SU-DHL-6 (cell line): ENCODE results near the gene DHPS.

Experiments used
- H2AFZ ChIP-seq: fragments of 200-600 bp; sonication (generic); 2 replicates; pipeline ENCODE4 v1.6.1; 2014; ENCODE audit warnings: low read depth, mild to moderate bottlenecking, moderate library complexity, mixed read lengths, antibody characterized with exemption, low read length; ENCODE audit not compliant: severe bottlenecking
- H3F3A ChIP-seq: fragments of 200-600 bp; shearing (Covaris generic); 2 replicates; pipeline ENCODE4 v1.6.0; 2016; ENCODE audit warnings: antibody characterized with exemption, mild to moderate bottlenecking; ENCODE audit not compliant: insufficient read depth
- H3K27ac ChIP-seq: fragments of 200-600 bp; sonication (generic); 2 replicates; pipeline ENCODE4 v1.5.1; 2016; ENCODE audit warnings: low read depth, mild to moderate bottlenecking, low read length, moderate library complexity, mixed read lengths
- H3K27me3 ChIP-seq: fragments of 200-600 bp; sonication (generic), shearing (Covaris generic); 2 replicates; pipeline ENCODE4 v1.6.0; 2014; ENCODE audit warnings: mild to moderate bottlenecking, low read length
- H3K36me3 ChIP-seq: fragments of 200-600 bp; sonication (generic); 2 replicates; pipeline ENCODE4 v1.6.1; 2014; ENCODE audit warnings: mild to moderate bottlenecking, low read length, mixed read lengths
- H3K4me2 ChIP-seq: fragments of 300-600, 200-600 bp; shearing (Covaris generic), sonication (generic); 2 replicates; pipeline ENCODE4 v1.6.0; 2014; ENCODE audit warnings: low read length, low read depth, mild to moderate bottlenecking; ENCODE audit not compliant: poor library complexity, severe bottlenecking
- H3K4me3 ChIP-seq: fragments of 200-600 bp; sonication (generic); 2 replicates; pipeline ENCODE4 v1.5.1; 2014; ENCODE audit warnings: antibody characterized with exemption, low read length, mild to moderate bottlenecking, mixed read lengths; ENCODE audit not compliant: insufficient read depth, poor library complexity, severe bottlenecking
- H3K79me2 ChIP-seq: fragments of 200-600 bp; sonication (generic); 2 replicates; pipeline ENCODE4 v1.6.1; 2014; ENCODE audit warnings: mild to moderate bottlenecking, low read length, moderate library complexity; ENCODE audit not compliant: insufficient read depth
- H3K9ac ChIP-seq: fragments of 200-600 bp; sonication (generic); 2 replicates; pipeline ENCODE4 v1.7.0; 2014; ENCODE audit warnings: mild to moderate bottlenecking, low read length
- H3K9me2 ChIP-seq: fragments of 200-600 bp; sonication (generic); replicated peaks from 2 replicates; pipeline ENCODE4 v1.6.1; 2014; ENCODE audit warnings: low read length; ENCODE audit not compliant: insufficient read depth
- H3K9me3 ChIP-seq: fragments of 200-600 bp; sonication (generic); 2 replicates; pipeline ENCODE4 v1.6.1; 2014; ENCODE audit warnings: low read length, mixed read lengths; ENCODE audit not compliant: insufficient read depth
- H4K20me1 ChIP-seq: fragments of 200-600 bp; sonication (generic); 2 replicates; pipeline ENCODE4 v1.6.1; 2014; ENCODE audit warnings: low read depth, mild to moderate bottlenecking, antibody characterized with exemption, low read length, moderate library complexity, mixed read lengths
- CTCF ChIP-seq: fragments of 200-600 bp; sonication (generic); IDR thresholded peaks from one replicate; pipeline ENCODE4 v1.5.1; 2017; ENCODE audit warnings: antibody characterized with exemption, mild to moderate bottlenecking, low read length, moderate library complexity; ENCODE audit not compliant: insufficient read depth, poor library complexity, severe bottlenecking
- EZH2phosphoT487 ChIP-seq: fragments of 200-600 bp; sonication (generic), shearing (Covaris generic); conservative IDR thresholded peaks from 2 replicates; pipeline ENCODE4 v1.6.1; 2018; ENCODE audit warnings: mild to moderate bottlenecking, antibody characterized with exemption, low read length, moderate library complexity, mixed read lengths

Gene DHPS

GRCh38 chr19:12720851-12721655 is 39.4 kb upstream of the DHPS start:
- Histone ChIP-seq H4K20me1 (peaks cover 7% of the 10 kb centered on the region; the same call in 1 of the 2 replicates), H3K4me3 (peak overlapping the region; percentile 79), H3K36me3 (peaks cover 4% of the 10 kb centered on the region; the same call in 1 of the 2 replicates), H3K79me2 (peaks cover 65% of the 10 kb centered on the region), H3K9me2 (no peaks in the 10 kb centered on the region), H3K9ac (peak overlapping the region; percentile 87), H2AFZ (no peak overlapping the region), H3K27me3 (no peaks in the 10 kb centered on the region), H3F3A (no peaks in the 10 kb centered on the region; the same call in 1 of the 2 replicates), H3K27ac (peak overlapping the region; percentile 74), H3K4me2 (peak overlapping the region; percentile 87), H3K9me3 (no peaks in the 10 kb centered on the region)
- no peak for TF ChIP-seq CTCF
- no peak for TF ChIP-seq EZH2phosphoT487

- no peaks in the 10 kb centered on the region for H3K9me3 ChIP-seq
- peak overlapping the region; percentile 79 for H3K4me3 ChIP-seq
- H3K27me3 ChIP-seq: no peaks in the 10 kb centered on the region
- peaks cover 7% of the 10 kb centered on the region; the same call in 1 of the 2 replicates for H4K20me1 ChIP-seq
- TF ChIP-seq EZH2phosphoT487 (no peak), CTCF (no peak)
- no peak overlapping the region for H2AFZ ChIP-seq
- H3K79me2 ChIP-seq: peaks cover 70% of the 10 kb centered on the region
- H3K9ac ChIP-seq: peak overlapping the region; percentile 87
- H3K27ac ChIP-seq: no peak overlapping the region
- H3F3A ChIP-seq: no peaks in the 10 kb centered on the region; the same call in 1 of the 2 replicates
- peaks cover 4% of the 10 kb centered on the region; the same call in 1 of the 2 replicates for H3K36me3 ChIP-seq
- peak overlapping the region; percentile 87 for H3K4me2 ChIP-seq
- H3K9me2 ChIP-seq: no peaks in the 10 kb centered on the region
These were observed 38.6 kb upstream of the DHPS start for GRCh38 chr19:12720296-12720695.

- no peaks in the 10 kb centered on the region for H3F3A ChIP-seq
- peaks cover 7% of the 10 kb centered on the region; the same call in 1 of the 2 replicates for H4K20me1 ChIP-seq
- H2AFZ ChIP-seq: no peak overlapping the region
- no peak overlapping the region for H3K27ac ChIP-seq
- TF ChIP-seq CTCF (no peak), EZH2phosphoT487 (no peak)
- no peak overlapping the region for H3K9ac ChIP-seq
- H3K9me2 ChIP-seq: no peaks in the 10 kb centered on the region
- H3K4me3 ChIP-seq: no peak overlapping the region
- peaks cover 42% of the 10 kb centered on the region for H3K79me2 ChIP-seq
- no peaks in the 10 kb centered on the region for H3K9me3 ChIP-seq
- no peak overlapping the region for H3K4me2 ChIP-seq
- no peaks in the 10 kb centered on the region for H3K27me3 ChIP-seq
- peaks cover 4% of the 10 kb centered on the region; the same call in 1 of the 2 replicates for H3K36me3 ChIP-seq
These were observed 34.2 kb upstream of the DHPS start for GRCh38 chr19:12715929-12716328.
